Keratinocyte (primary cell): ENCODE data around the gene TMEM38A.

Source experiments
- EZH2 ChIP-seq: IDR thresholded peaks from one replicate; pipeline ENCODE4 v1.6.1; 2012; ENCODE audit warnings: inconsistent platforms, mild to moderate bottlenecking, low read length, moderate library complexity
- TF ChIP-seq, protein P1 (sequence below), 3 experiments: IDR thresholded peaks in 1 of 3; conservative IDR thresholded peaks in 1 of 3; optimal IDR thresholded peaks in 1 of 3; 2 replicates in 2 of 3; 3 replicates in 1 of 3; pipeline versions ENCODE3 to v1.5.1; 2011; ENCODE audit warnings: low read length in 3 of 3, mild to moderate bottlenecking in 3 of 3, moderate library complexity in 2 of 3, control low read depth in 1 of 3, inconsistent platforms in 1 of 3; ENCODE audit not compliant: insufficient read depth in 2 of 3; ENCODE audit errors: extremely low read depth in 1 of 3

DNA sequence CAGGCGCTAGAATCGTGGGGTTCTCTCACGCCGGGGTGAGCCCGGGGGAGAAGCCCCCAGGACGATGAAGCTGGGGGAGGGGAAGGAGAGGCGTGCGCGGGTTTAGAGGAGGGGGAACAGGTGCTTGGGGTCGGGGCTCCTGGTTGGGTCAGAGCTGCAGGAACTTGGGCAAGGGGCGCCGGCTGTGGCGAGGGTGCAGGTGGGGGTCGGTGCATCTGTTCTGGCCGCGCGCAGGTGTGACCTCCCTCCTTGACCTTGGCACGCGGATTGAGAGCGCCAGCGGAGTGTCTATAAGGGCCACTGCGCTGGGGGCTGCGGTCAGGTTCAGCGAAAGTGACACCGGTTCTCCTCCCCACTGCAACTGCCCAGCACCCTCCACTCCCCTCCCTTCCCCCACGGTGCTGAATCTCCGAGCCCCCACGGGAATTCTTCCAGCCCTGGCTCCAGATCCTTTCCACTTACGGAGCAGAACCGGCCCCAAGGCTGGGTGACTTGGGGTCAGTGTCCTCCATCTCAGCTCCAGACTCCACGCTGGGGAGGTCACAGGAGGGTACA, 618 bp downstream of the TMEM38A start:
- TF ChIP-seq, protein P1, sequence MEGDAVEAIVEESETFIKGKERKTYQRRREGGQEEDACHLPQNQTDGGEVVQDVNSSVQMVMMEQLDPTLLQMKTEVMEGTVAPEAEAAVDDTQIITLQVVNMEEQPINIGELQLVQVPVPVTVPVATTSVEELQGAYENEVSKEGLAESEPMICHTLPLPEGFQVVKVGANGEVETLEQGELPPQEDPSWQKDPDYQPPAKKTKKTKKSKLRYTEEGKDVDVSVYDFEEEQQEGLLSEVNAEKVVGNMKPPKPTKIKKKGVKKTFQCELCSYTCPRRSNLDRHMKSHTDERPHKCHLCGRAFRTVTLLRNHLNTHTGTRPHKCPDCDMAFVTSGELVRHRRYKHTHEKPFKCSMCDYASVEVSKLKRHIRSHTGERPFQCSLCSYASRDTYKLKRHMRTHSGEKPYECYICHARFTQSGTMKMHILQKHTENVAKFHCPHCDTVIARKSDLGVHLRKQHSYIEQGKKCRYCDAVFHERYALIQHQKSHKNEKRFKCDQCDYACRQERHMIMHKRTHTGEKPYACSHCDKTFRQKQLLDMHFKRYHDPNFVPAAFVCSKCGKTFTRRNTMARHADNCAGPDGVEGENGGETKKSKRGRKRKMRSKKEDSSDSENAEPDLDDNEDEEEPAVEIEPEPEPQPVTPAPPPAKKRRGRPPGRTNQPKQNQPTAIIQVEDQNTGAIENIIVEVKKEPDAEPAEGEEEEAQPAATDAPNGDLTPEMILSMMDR (optimal IDR thresholded peaks at IDR 0.05 in 1 of 3, IDR thresholded peaks at IDR 0.05 in 1 of 3, conservative IDR thresholded peaks at IDR 0.05 in 1 of 3; ENCODE audit: extremely low read depth in 1 of 3, insufficient read depth in 2 of 3, low read length in 3 of 3), result no peak
- TF ChIP-seq EZH2, result no peak
